Amniotic epithelial cell (primary cell): ENCODE data around the gene HOXA13.

Experiments
- DNase-seq: peaks from one replicate; pipeline ENCODE4 v3.0.0-alpha.2; 2010; ENCODE audit warnings: low read depth

HOXA13 gene

GRCh38 chr7:27148031-27148755 is 51.7 kb downstream of the HOXA13 start:
- DNase-seq, result no peak

GRCh38 chr7:27147199-27148030 is 52.5 kb downstream of the HOXA13 start, which contains the start of gene HOXA6:
Gene HOXA6, minus strand, starts transcription at chr7:27147774. Its CDS starts 25 bp downstream, at chr7:27147749.
- no peak for DNase-seq

DNA sequence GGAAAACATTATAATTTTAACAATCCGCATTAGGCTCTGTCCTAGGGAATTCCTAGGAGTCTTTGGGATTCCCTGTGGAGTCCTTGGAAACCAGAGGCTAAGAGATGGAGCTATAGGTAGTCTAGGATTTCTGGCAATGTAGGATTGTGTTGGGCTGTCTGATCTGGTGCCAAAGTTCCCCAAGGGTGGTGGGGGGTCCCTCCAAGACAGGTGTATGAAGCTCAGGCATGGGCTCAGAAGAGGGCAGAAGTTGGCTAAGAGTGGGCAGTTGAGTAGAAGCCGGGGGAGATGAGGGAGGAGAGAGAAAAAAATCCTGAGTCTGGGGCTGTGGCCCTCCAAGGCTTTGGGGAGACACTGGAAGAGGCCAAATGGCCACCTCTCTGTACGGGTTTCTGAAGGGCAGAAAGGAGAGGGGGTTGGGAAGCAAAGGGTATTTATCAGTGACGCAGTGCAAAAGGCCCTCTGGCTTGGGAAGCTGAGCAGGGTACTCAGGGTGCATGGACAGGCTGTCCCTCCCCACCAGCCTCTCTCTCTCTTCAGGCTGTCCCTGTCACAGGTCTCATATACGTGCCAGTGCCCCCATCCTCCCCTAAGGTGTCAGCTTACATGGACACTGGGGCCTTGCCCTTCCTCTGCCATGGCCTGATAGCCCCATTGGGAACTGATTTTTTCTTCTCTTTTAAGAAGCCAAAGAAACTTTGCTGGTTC is 53.2 kb downstream of the HOXA13 start:
- no peak for DNase-seq

- no peak for DNase-seq
Measured at GRCh38 chr7:27145914-27146412, 53.9 kb downstream of the HOXA13 start.

GRCh38 chr7:27145165-27145913 is 54.6 kb downstream of the HOXA13 start:
- DNase-seq, result no peak

DNA sequence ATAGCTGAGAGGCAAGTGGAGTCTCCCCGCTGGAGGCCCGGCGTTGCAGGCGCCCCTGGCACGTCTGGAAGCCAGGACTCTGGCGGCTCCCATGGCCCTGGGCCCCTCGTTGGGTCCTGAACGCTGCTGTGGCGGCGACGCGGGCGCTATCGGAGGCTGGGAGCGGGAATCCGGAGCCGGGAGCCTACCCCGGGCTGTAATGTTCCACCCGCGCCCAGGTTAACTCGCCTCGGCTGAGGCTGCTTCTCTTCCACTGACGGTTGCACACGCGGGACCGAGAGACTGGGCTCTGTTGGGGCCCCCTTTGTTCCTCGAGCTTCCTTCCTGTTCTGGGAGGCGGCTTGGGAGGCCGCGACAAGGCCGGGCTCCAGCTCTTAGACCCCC is 55.1 kb downstream of the HOXA13 start:
- no peak for DNase-seq
